Duodenal mucosa (tissue), 2 donors: ENCODE data around the gene PPP1R37.

ENCODE experiments used
- H3K27ac ChIP-seq: one replicate; pipeline ENCODE4 v1.7.0; 2013; ENCODE audit warnings: low read depth, low read length
- H3K27me3 ChIP-seq, 2 donors: one replicate each; pipeline ENCODE4 v1.7.0; 2013; ENCODE audit warnings: low read length in 2 of 2, control low read depth in 1 of 2; ENCODE audit not compliant: insufficient read depth in 2 of 2, control insufficient read depth in 1 of 2
- H3K36me3 ChIP-seq, 2 donors: one replicate each; pipeline ENCODE4 v1.7.0; 2013; ENCODE audit warnings: low read length in 2 of 2, control low read depth in 1 of 2; ENCODE audit not compliant: insufficient read depth in 2 of 2, control insufficient read depth in 1 of 2
- H3K4me1 ChIP-seq, 2 donors: one replicate each; pipeline ENCODE4 v1.7.0; 2013; ENCODE audit warnings: low read length in 2 of 2, control low read depth in 1 of 2; ENCODE audit not compliant: insufficient read depth in 2 of 2, control insufficient read depth in 1 of 2
- H3K4me3 ChIP-seq, 2 donors: one replicate each; pipeline ENCODE4 v1.7.0; 2013; ENCODE audit warnings: low read length in 2 of 2, low read depth in 1 of 2
- H3K9ac ChIP-seq, 2 donors: one replicate each; pipeline ENCODE4 v1.7.0; 2013; ENCODE audit warnings: low read length in 2 of 2, low read depth in 1 of 2
- H3K9me3 ChIP-seq, 2 donors: one replicate each; pipeline ENCODE4 v1.7.0; 2013; ENCODE audit warnings: low read length in 2 of 2, control low read depth in 1 of 2; ENCODE audit not compliant: control insufficient read depth in 1 of 2

Gene PPP1R37

DNA sequence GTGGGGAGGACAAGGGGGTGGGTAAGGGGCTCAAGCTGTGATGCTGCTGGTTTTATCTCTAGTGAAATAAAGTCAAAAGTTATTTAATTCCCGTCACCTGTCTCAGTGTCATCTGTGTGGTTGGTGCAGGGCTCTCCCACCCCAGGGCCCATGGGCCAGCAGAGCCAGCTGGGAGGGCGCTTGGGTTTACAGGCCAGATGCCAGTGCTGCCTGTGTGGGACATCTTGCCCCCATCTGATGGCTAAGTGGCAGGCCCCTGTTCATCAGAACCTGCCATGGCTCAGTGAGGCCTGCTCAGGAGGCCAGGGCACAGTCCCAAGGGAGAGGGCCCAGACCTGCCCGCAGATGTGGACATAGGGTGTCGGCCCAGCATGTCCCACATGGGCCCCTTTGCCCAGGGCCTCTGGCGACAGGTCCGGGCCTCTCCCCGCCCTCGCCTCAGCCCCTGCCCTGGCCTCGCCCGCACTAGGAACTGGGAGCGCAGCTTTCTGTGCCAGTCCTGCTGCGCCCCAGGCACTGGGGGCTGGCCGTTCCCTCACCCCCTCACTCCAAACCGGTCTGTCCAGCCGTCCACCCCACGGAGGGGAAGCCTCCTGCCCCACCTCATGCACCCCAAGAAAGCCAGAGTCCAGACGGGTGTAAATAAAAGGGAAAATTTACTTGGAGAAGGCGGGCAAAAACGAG is 22.0 kb upstream of the PPP1R37 start:
- peaks cover 8% of the 10 kb centered on the region in 2 donors for H3K4me1 ChIP-seq
- H3K9me3 ChIP-seq = no peaks in the 10 kb centered on the region
- no peak overlapping the region for H3K4me3 ChIP-seq
- H3K27me3 ChIP-seq = no peaks in the 10 kb centered on the region
- no peak overlapping the region for H3K9ac ChIP-seq
- no peak overlapping the region for H3K27ac ChIP-seq
- H3K36me3 ChIP-seq = peaks cover 32 to 54% of the 10 kb centered on the region in 2 donors

- H3K9ac ChIP-seq = no peak overlapping the region
- peaks cover 10% of the 10 kb centered on the region in 2 donors for H3K4me1 ChIP-seq
- H3K27me3 ChIP-seq = no peaks in the 10 kb centered on the region
- H3K27ac ChIP-seq = no peak overlapping the region
- peaks cover 32 to 53% of the 10 kb centered on the region in 2 donors for H3K36me3 ChIP-seq
- no peaks in the 10 kb centered on the region for H3K9me3 ChIP-seq
- no peak overlapping the region for H3K4me3 ChIP-seq
Measured at GRCh38 chr19:45071545-45071938, 21.4 kb upstream of the PPP1R37 start.

- H3K9ac ChIP-seq = no peak overlapping the region
- H3K27ac ChIP-seq = no peak overlapping the region
- peaks cover 32 to 47% of the 10 kb centered on the region in 2 donors for H3K36me3 ChIP-seq
- peaks cover 16 to 17% of the 10 kb centered on the region in 2 donors for H3K4me1 ChIP-seq
- no peaks in the 10 kb centered on the region for H3K9me3 ChIP-seq
- H3K27me3 ChIP-seq = no peaks in the 10 kb centered on the region
- H3K4me3 ChIP-seq = no peak overlapping the region
Measured at GRCh38 chr19:45071969-45072790, 20.8 kb upstream of the PPP1R37 start.

- peak overlapping the region; percentile 65 to 88 for H3K4me3 ChIP-seq
- H3K36me3 ChIP-seq = peaks cover 19 to 26% of the 10 kb centered on the region in 2 donors
- peaks cover 28 to 31% of the 10 kb centered on the region in 2 donors for H3K4me1 ChIP-seq
- H3K9ac ChIP-seq = peak overlapping the region; percentile 59 to 66
- H3K27ac ChIP-seq = no peak overlapping the region
- H3K9me3 ChIP-seq = no peaks in the 10 kb centered on the region
- no peaks in the 10 kb centered on the region for H3K27me3 ChIP-seq
Measured at GRCh38 chr19:45074744-45075300, 18.2 kb upstream of the PPP1R37 start.

DNA sequence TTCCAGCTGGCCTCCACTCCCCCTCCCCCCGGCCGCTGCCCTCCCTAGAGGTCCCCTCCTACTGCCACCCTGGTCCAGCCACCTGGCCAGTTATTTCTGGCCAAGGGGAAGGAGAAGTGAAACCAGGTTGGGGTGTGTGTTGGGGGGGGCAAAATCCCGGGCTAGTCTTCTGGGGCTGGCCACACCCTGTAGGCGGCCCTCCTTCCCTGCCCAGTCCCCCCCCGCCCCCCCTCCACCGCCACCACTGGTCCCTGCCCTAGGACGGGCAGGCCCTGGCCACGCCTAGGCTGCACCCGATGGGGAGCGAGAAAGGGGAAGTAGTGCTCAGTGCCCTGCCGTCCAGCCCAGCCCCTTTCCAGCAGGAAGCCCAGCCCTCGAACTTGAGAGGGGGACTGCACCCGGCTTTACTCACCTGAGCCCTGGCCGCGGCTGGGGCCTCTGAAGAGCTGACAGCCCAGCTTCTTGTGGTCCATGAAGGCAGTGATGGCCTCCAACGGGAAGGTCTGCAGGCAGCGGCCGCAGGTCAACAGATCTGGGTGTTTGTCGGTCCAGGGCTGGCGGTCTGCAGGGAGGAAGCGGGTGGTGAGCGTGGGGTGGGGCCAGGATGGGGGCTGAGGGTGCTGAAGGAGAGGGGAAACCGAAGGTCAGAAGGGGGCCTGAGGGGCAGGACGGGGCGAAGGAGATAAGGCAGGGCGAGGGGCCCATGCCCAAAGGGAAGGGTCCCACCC is 17.5 kb upstream of the PPP1R37 start:
- Histone ChIP-seq H3K27ac (peak overlapping the region; percentile 85), H3K4me3 (peak overlapping the region; percentile 87 to 88), H3K36me3 (peaks cover 17 to 20% of the 10 kb centered on the region in 2 donors), H3K27me3 (no peaks in the 10 kb centered on the region), H3K4me1 (peaks cover 32 to 37% of the 10 kb centered on the region in 2 donors), H3K9ac (peak overlapping the region; percentile 74 to 77), H3K9me3 (no peaks in the 10 kb centered on the region)

DNA sequence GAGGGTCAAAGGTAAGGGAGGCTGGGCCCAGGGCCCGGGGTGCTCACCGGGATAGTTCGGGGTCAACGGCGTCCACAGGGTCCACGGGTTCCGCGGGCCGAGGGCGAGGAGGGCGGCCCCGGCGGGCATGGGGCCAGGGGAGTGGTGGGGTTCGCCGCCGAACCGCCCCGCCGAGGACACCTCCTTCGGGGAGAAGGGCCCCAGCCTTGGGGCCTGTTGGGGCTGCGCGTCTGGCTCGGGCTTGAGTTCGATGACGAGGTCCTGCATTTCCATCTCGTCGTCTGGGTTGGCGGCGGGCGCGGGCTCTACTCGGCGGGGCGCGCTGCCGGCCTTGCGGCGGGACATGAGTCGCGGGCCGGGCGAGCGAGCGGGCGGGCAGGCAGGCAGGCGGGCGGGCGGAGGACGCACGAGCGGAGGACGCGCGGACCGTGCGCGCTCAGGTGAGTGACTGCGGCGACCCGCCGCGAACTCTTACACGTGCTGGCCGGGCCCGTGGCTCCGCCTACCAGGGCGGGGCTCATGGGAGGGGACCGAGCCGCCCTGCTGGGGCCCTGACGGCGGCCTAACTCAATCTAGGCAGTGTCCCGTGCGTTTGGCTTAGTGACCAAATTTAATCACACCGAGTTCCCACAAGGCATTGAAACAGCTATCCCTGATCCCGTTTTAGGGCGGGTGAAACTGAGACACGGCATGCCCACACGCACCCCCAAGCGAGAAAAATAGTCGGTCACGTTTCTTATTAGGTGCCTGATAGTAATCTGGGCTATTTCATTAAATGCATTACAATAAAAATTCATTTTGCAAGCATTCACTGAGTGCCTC is 16.7 kb upstream of the PPP1R37 start, which contains the start of gene ZNF296:
Gene ZNF296, minus strand, starts transcription at position 450 of the 822 bp plus-strand sequence. Its CDS starts 105 bp downstream, at position 345.
- Histone ChIP-seq H3K27ac (peak within 1 kb of the TSS; percentile 85), H3K4me1 (peaks cover 36 to 42% of the 10 kb centered on the region in 2 donors), H3K4me3 (peak within 1 kb of the TSS; percentile 87 to 88), H3K9me3 (no peaks in the 10 kb centered on the region), H3K36me3 (peaks cover 11 to 14% of the 10 kb centered on the region in 2 donors), H3K9ac (peak within 1 kb of the TSS; percentile 77), H3K27me3 (no peaks in the 10 kb centered on the region)

GRCh38 chr19:45076851-45077730 is 15.9 kb upstream of the PPP1R37 start:
- no peaks in the 10 kb centered on the region for H3K27me3 ChIP-seq
- no peaks in the 10 kb centered on the region for H3K9me3 ChIP-seq
- peak overlapping the region; percentile 53 to 87 for H3K4me3 ChIP-seq
- H3K9ac ChIP-seq = peak overlapping the region; percentile 14 to 77
- peaks cover 39 to 46% of the 10 kb centered on the region in 2 donors for H3K4me1 ChIP-seq
- H3K36me3 ChIP-seq = peaks cover 8 to 12% of the 10 kb centered on the region in 2 donors
- no peak overlapping the region for H3K27ac ChIP-seq

DNA sequence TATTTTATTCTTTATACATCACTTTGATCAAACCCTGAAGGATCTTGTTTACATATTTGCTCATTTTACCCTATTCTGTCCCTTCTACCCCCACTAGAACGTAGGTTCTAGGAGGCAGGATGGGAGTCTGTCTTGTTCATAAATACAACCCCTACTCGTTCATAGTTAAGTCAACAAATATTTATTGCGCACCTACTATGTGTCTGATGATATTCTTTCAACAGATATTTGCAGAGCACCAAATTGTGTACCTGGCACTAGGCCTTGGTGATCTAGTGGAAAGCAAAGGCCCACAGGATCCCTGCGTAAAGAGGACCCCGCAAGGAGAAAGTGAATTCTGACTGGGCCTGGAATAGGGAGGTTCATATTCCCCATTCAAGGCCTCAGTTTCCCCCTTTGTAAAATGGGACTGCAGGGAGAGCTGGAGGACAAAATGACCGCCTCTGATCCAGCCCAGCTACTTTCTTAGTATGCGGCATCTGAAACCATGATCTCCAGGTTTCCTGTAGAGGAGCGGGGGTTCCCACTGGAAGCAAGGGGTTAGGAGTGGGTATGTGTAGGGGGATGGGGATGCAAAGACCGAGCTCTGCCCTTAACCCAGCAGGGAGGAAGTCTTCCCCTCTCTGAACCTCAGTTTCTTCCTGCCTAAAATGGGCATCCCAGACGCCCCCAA is 14.5 kb upstream of the PPP1R37 start:
- H3K9ac ChIP-seq = peak overlapping the region; percentile 84
- H3K27ac ChIP-seq = no peak overlapping the region
- H3K36me3 ChIP-seq = peaks cover 7 to 11% of the 10 kb centered on the region in 2 donors
- H3K27me3 ChIP-seq = no peaks in the 10 kb centered on the region
- H3K4me3 ChIP-seq = peak overlapping the region; percentile 75 to 87
- H3K4me1 ChIP-seq = peaks cover 39 to 46% of the 10 kb centered on the region in 2 donors
- no peaks in the 10 kb centered on the region for H3K9me3 ChIP-seq
